ENCODE results near the gene CCDC185.

GRCh38 chr1:223403184-223403815 lies 10.1 kb downstream of the CCDC185 start:
- TF ChIP-seq POLR2A (IDR thresholded peaks at IDR 0.05) (no peak), CTCF (IDR thresholded peaks at IDR 0.05) (no peak)
